Body of pancreas (tissue), 4 donors: ENCODE data around the gene IFI27.

Experiments
- POLR2A ChIP-seq, 3 donors: fragments of 450-650 bp; IDR thresholded peaks; one replicate each; pipeline ENCODE4 v1.6.1; 2016; ENCODE audit warnings: antibody characterized with exemption in 3 of 3, mild to moderate bottlenecking in 2 of 3
- TF ChIP-seq, protein P1 (sequence below), 7 experiments: fragments of 450-650 bp in 4 of 7; fragments of 200-600 bp in 3 of 7; sonication (generic) in 3 of 7; IDR thresholded peaks; one replicate each; pipeline ENCODE4 v1.5.1; 2016 to 2019; ENCODE audit warnings: antibody characterized with exemption in 7 of 7

DNA sequence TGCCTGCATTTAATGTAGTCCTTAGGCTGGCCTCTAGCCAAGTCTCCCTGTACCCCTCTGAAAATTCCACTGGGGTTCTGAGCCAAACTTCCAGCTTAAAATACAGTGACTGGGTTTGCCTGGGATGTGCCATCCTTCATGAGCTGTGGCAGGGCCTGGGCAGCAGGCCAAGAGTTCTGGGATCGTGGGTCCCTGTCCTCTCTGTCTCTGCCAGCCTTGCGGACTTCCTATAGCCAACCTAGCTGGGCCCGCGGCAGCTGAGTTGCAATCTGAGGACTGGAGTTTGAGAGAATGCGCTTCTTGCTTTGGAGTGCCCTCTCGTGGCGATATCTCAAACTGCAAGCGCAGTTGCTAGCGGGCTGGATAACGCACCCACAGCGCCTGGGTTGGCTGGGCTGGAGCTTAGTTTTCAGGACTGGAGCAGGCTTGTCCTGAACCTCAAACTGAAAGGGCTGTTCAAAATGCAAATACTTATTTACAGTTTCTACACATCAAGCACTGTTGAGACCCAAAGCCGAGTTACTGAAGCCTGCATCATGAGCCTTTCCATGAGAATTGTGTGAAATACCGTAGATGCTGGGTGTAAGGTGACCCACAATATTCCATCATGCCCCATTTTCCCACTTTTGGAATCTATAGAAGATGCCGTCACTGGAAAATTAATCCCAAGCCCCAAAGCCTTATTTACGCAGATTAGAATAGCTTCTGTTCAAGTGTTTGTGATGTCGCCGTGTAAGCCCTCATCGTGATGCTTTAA lies 26.2 kb downstream of the IFI27 start:
- TF ChIP-seq, protein P1, sequence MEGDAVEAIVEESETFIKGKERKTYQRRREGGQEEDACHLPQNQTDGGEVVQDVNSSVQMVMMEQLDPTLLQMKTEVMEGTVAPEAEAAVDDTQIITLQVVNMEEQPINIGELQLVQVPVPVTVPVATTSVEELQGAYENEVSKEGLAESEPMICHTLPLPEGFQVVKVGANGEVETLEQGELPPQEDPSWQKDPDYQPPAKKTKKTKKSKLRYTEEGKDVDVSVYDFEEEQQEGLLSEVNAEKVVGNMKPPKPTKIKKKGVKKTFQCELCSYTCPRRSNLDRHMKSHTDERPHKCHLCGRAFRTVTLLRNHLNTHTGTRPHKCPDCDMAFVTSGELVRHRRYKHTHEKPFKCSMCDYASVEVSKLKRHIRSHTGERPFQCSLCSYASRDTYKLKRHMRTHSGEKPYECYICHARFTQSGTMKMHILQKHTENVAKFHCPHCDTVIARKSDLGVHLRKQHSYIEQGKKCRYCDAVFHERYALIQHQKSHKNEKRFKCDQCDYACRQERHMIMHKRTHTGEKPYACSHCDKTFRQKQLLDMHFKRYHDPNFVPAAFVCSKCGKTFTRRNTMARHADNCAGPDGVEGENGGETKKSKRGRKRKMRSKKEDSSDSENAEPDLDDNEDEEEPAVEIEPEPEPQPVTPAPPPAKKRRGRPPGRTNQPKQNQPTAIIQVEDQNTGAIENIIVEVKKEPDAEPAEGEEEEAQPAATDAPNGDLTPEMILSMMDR (IDR thresholded peaks at IDR 0.05): peak; percentile 92 to 98 (median 95)
- TF ChIP-seq POLR2A (IDR thresholded peaks at IDR 0.05): no peak
